ENCODE data around the gene ACSL6.

The ACSL6 gene

GRCh38 chr5:132011622-132012343 lies at the start of gene ACSL6:
Gene ACSL6 (minus strand): TSS chr5:132011658. CDS start chr5:132011553, 105 bp downstream.
- Histone ChIP-seq H3K27ac (ENCODE audit: low read length) (no peak within 1 kb of the TSS), H3K9ac (ENCODE audit: low read length) (no peak within 1 kb of the TSS), H3K9me3 (ENCODE audit: control insufficient read depth, low read depth, low read length) (no peaks in the 10 kb centered on the region), H3K27me3 (ENCODE audit: control insufficient read depth, insufficient read depth, low read length) (peaks cover 33% of the 10 kb centered on the region), H3K4me3 (ENCODE audit: low read length) (peak within 1 kb of the TSS; percentile 67), H3K4me1 (ENCODE audit: control insufficient read depth, low read depth, low read length) (peaks cover 8% of the 10 kb centered on the region), H3K36me3 (ENCODE audit: control insufficient read depth, low read depth, low read length) (no peaks in the 10 kb centered on the region)

GRCh38 chr5:132060501-132061161 lies 49.2 kb upstream of the ACSL6 start, which contains the start of gene IL3:
Gene IL3 (plus strand): TSS chr5:132060655. CDS start chr5:132060707, 52 bp downstream.
- H3K4me3 ChIP-seq (ENCODE audit: low read length), result no peak within 1 kb of the TSS
- no peak within 1 kb of the TSS for H3K27ac ChIP-seq (ENCODE audit: low read length)
- no peaks in the 10 kb centered on the region for H3K9me3 ChIP-seq (ENCODE audit: control insufficient read depth, low read depth, low read length)
- no peaks in the 10 kb centered on the region for H3K4me1 ChIP-seq (ENCODE audit: control insufficient read depth, low read depth, low read length)
- no peaks in the 10 kb centered on the region for H3K27me3 ChIP-seq (ENCODE audit: control insufficient read depth, insufficient read depth, low read length)
- H3K9ac ChIP-seq (ENCODE audit: low read length), result no peak within 1 kb of the TSS
- no peaks in the 10 kb centered on the region for H3K36me3 ChIP-seq (ENCODE audit: control insufficient read depth, low read depth, low read length)

- H3K36me3 ChIP-seq (ENCODE audit: control insufficient read depth, low read depth, low read length), result no peaks in the 10 kb centered on the region
- no peaks in the 10 kb centered on the region for H3K27me3 ChIP-seq (ENCODE audit: control insufficient read depth, insufficient read depth, low read length)
- no peaks in the 10 kb centered on the region for H3K4me1 ChIP-seq (ENCODE audit: control insufficient read depth, low read depth, low read length)
- no peak overlapping the region for H3K27ac ChIP-seq (ENCODE audit: low read length)
- no peaks in the 10 kb centered on the region for H3K9me3 ChIP-seq (ENCODE audit: control insufficient read depth, low read depth, low read length)
- no peak overlapping the region for H3K9ac ChIP-seq (ENCODE audit: low read length)
- H3K4me3 ChIP-seq (ENCODE audit: low read length), result no peak overlapping the region
Measured at GRCh38 chr5:132059696-132060500, 48.4 kb upstream of the ACSL6 start.

- Histone ChIP-seq H3K9ac (ENCODE audit: low read length) (no peak overlapping the region), H3K9me3 (ENCODE audit: control insufficient read depth, low read depth, low read length) (no peaks in the 10 kb centered on the region), H3K4me3 (ENCODE audit: low read length) (no peak overlapping the region), H3K36me3 (ENCODE audit: control insufficient read depth, low read depth, low read length) (no peaks in the 10 kb centered on the region), H3K27me3 (ENCODE audit: control insufficient read depth, insufficient read depth, low read length) (no peaks in the 10 kb centered on the region), H3K4me1 (ENCODE audit: control insufficient read depth, low read depth, low read length) (no peaks in the 10 kb centered on the region), H3K27ac (ENCODE audit: low read length) (no peak overlapping the region)
Measured at GRCh38 chr5:132059043-132059695, 47.7 kb upstream of the ACSL6 start.

GRCh38 chr5:132058646-132059042 lies 47.2 kb upstream of the ACSL6 start:
- no peak overlapping the region for H3K9ac ChIP-seq (ENCODE audit: low read length)
- no peak overlapping the region for H3K27ac ChIP-seq (ENCODE audit: low read length)
- H3K36me3 ChIP-seq (ENCODE audit: control insufficient read depth, low read depth, low read length), result no peaks in the 10 kb centered on the region
- no peaks in the 10 kb centered on the region for H3K4me1 ChIP-seq (ENCODE audit: control insufficient read depth, low read depth, low read length)
- H3K4me3 ChIP-seq (ENCODE audit: low read length), result no peak overlapping the region
- H3K27me3 ChIP-seq (ENCODE audit: control insufficient read depth, insufficient read depth, low read length), result no peaks in the 10 kb centered on the region
- H3K9me3 ChIP-seq (ENCODE audit: control insufficient read depth, low read depth, low read length), result no peaks in the 10 kb centered on the region

GRCh38 chr5:132057498-132058255 lies 46.2 kb upstream of the ACSL6 start:
- Histone ChIP-seq H3K4me1 (ENCODE audit: control insufficient read depth, low read depth, low read length) (no peaks in the 10 kb centered on the region), H3K27ac (ENCODE audit: low read length) (no peak overlapping the region), H3K36me3 (ENCODE audit: control insufficient read depth, low read depth, low read length) (no peaks in the 10 kb centered on the region), H3K4me3 (ENCODE audit: low read length) (no peak overlapping the region), H3K27me3 (ENCODE audit: control insufficient read depth, insufficient read depth, low read length) (no peaks in the 10 kb centered on the region), H3K9ac (ENCODE audit: low read length) (no peak overlapping the region), H3K9me3 (ENCODE audit: control insufficient read depth, low read depth, low read length) (no peaks in the 10 kb centered on the region)

GRCh38 chr5:132056610-132057497 lies 45.4 kb upstream of the ACSL6 start:
- Histone ChIP-seq H3K9me3 (ENCODE audit: control insufficient read depth, low read depth, low read length) (no peaks in the 10 kb centered on the region), H3K36me3 (ENCODE audit: control insufficient read depth, low read depth, low read length) (no peaks in the 10 kb centered on the region), H3K4me1 (ENCODE audit: control insufficient read depth, low read depth, low read length) (no peaks in the 10 kb centered on the region), H3K4me3 (ENCODE audit: low read length) (no peak overlapping the region), H3K27ac (ENCODE audit: low read length) (no peak overlapping the region), H3K9ac (ENCODE audit: low read length) (no peak overlapping the region), H3K27me3 (ENCODE audit: control insufficient read depth, insufficient read depth, low read length) (no peaks in the 10 kb centered on the region)

- Histone ChIP-seq H3K4me1 (ENCODE audit: control insufficient read depth, low read depth, low read length) (no peaks in the 10 kb centered on the region), H3K27ac (ENCODE audit: low read length) (no peak overlapping the region), H3K27me3 (ENCODE audit: control insufficient read depth, insufficient read depth, low read length) (no peaks in the 10 kb centered on the region), H3K4me3 (ENCODE audit: low read length) (no peak overlapping the region), H3K36me3 (ENCODE audit: control insufficient read depth, low read depth, low read length) (no peaks in the 10 kb centered on the region), H3K9ac (ENCODE audit: low read length) (no peak overlapping the region), H3K9me3 (ENCODE audit: control insufficient read depth, low read depth, low read length) (no peaks in the 10 kb centered on the region)
Measured at GRCh38 chr5:132055808-132056609, 44.6 kb upstream of the ACSL6 start.

- Histone ChIP-seq H3K4me1 (ENCODE audit: control insufficient read depth, low read depth, low read length) (no peaks in the 10 kb centered on the region), H3K9ac (ENCODE audit: low read length) (no peak overlapping the region), H3K36me3 (ENCODE audit: control insufficient read depth, low read depth, low read length) (no peaks in the 10 kb centered on the region), H3K4me3 (ENCODE audit: low read length) (no peak overlapping the region), H3K27me3 (ENCODE audit: control insufficient read depth, insufficient read depth, low read length) (no peaks in the 10 kb centered on the region), H3K9me3 (ENCODE audit: control insufficient read depth, low read depth, low read length) (no peaks in the 10 kb centered on the region), H3K27ac (ENCODE audit: low read length) (no peak overlapping the region)
Measured at GRCh38 chr5:132055441-132055807, 44.0 kb upstream of the ACSL6 start.
